ENCODE data around the gene LTBP1. TPM values are rescaled to one million over a fixed set of nuclear protein-coding genes. Genes with fewer than 3 reads are reported as not detected.

The LTBP1 gene
- total RNA-seq, 1 experiment from 2014 or later, result 12.5 TPM

DNA sequence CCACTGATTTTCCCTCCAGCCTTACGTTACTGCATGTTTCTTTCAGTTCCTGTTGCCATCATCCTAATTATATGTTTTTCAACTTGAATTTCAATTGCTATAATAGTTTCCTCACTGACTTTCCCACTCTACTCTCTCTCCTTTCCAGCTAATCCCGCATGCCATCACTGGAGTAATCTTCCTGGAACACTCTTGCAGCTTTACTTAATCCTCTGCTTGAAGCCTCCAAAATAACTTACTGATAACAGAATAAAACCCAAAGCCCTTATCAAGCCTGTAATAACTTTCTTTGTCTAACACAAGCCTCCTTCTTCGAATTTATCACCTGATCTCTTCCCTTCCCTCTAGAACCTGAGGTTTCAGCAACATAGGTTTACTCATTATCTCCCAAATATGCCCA is 237.3 kb downstream of the LTBP1 start:
- intact Hi-C loops (cut with micrococcal nuclease; ENCODE audit: unreplicated experiment) (no loop called here), in situ Hi-C loops (cut with HindIII; ENCODE audit: low pct_unique_long_range_greater_than_20kb, low sequenced_read_pairs) (no loop called here)
- CTCF ChIA-PET, result no interaction called here
- no peak for TF ChIP-seq TCF7L2 (IDR thresholded peaks at IDR 0.05; ENCODE audit: low read depth, low read length)
- TF ChIP-seq SIN3A (IDR thresholded peaks at IDR 0.05; ENCODE audit: borderline replicate concordance, insufficient read depth, low read depth, low read length), result no peak
- TF ChIP-seq, protein P1, sequence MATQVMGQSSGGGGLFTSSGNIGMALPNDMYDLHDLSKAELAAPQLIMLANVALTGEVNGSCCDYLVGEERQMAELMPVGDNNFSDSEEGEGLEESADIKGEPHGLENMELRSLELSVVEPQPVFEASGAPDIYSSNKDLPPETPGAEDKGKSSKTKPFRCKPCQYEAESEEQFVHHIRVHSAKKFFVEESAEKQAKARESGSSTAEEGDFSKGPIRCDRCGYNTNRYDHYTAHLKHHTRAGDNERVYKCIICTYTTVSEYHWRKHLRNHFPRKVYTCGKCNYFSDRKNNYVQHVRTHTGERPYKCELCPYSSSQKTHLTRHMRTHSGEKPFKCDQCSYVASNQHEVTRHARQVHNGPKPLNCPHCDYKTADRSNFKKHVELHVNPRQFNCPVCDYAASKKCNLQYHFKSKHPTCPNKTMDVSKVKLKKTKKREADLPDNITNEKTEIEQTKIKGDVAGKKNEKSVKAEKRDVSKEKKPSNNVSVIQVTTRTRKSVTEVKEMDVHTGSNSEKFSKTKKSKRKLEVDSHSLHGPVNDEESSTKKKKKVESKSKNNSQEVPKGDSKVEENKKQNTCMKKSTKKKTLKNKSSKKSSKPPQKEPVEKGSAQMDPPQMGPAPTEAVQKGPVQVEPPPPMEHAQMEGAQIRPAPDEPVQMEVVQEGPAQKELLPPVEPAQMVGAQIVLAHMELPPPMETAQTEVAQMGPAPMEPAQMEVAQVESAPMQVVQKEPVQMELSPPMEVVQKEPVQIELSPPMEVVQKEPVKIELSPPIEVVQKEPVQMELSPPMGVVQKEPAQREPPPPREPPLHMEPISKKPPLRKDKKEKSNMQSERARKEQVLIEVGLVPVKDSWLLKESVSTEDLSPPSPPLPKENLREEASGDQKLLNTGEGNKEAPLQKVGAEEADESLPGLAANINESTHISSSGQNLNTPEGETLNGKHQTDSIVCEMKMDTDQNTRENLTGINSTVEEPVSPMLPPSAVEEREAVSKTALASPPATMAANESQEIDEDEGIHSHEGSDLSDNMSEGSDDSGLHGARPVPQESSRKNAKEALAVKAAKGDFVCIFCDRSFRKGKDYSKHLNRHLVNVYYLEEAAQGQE (IDR thresholded peaks at IDR 0.05; ENCODE audit: insufficient read depth in 1 of 2, low read depth in 2 of 2, low read length in 1 of 2), result no peak
- TF ChIP-seq, protein P2, sequence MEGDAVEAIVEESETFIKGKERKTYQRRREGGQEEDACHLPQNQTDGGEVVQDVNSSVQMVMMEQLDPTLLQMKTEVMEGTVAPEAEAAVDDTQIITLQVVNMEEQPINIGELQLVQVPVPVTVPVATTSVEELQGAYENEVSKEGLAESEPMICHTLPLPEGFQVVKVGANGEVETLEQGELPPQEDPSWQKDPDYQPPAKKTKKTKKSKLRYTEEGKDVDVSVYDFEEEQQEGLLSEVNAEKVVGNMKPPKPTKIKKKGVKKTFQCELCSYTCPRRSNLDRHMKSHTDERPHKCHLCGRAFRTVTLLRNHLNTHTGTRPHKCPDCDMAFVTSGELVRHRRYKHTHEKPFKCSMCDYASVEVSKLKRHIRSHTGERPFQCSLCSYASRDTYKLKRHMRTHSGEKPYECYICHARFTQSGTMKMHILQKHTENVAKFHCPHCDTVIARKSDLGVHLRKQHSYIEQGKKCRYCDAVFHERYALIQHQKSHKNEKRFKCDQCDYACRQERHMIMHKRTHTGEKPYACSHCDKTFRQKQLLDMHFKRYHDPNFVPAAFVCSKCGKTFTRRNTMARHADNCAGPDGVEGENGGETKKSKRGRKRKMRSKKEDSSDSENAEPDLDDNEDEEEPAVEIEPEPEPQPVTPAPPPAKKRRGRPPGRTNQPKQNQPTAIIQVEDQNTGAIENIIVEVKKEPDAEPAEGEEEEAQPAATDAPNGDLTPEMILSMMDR (IDR thresholded peaks at IDR 0.05), result no peak
- no peak for TF ChIP-seq POLR2AphosphoS5 (IDR thresholded peaks at IDR 0.05; ENCODE audit: low read depth, low read length)
- no peaks in the 10 kb centered on the region for H3K4me1 ChIP-seq (ENCODE audit: control insufficient read depth, insufficient read depth, low read length)
- no peaks in the 10 kb centered on the region for H3K27me3 ChIP-seq (ENCODE audit: control insufficient read depth, insufficient read depth, low read length)
- no TSS peak for BruUV-seq (replicated peaks)
- ATAC-seq (no peak), DNase-seq (ENCODE audit: low read depth, low spot score) (no peak)
- H3K36me3 ChIP-seq (ENCODE audit: control insufficient read depth, insufficient read depth, low read length), result no peaks in the 10 kb centered on the region
- POLR2A ChIA-PET, result no interaction called here
- H3K4me3 ChIP-seq (ENCODE audit: low read depth in 2 of 2, low read length in 2 of 2), result no peak overlapping the region
- H3K9me3 ChIP-seq (ENCODE audit: control insufficient read depth, insufficient read depth, low read depth, low read length), result no peaks in the 10 kb centered on the region
- no peak overlapping the region for H3K27ac ChIP-seq (ENCODE audit: low read length)

DNA sequence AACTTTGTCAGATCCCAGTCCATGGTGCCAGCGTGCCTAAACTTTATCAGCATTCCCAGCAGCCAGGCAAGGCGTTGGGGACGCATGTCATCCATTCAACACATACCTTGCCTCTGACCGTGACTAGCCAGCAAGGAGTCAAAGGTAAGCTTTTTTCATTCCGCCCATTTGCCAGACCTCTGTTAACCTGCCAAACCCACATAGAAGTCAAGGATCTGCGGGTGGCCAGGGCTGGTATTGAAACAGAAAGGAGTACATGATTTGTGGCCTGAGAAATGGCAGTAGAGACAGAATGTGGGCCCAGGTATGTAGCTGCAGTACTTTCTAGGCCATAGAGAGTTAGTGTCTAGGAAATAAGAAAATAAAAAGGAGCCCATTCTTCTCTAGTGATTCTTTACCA is 240.2 kb downstream of the LTBP1 start:
- no peak for DNase-seq (ENCODE audit: low read depth, low spot score)
- ChIA-PET CTCF (no interaction called here), POLR2A (no interaction called here)
- Histone ChIP-seq H3K27ac (ENCODE audit: low read length) (no peak overlapping the region), H3K9me3 (ENCODE audit: control insufficient read depth, insufficient read depth, low read depth, low read length) (no peaks in the 10 kb centered on the region), H3K36me3 (ENCODE audit: control insufficient read depth, insufficient read depth, low read length) (no peaks in the 10 kb centered on the region), H3K4me1 (ENCODE audit: control insufficient read depth, insufficient read depth, low read length) (no peaks in the 10 kb centered on the region), H3K4me3 (ENCODE audit: low read depth in 2 of 2, low read length in 2 of 2) (no peak overlapping the region), H3K27me3 (ENCODE audit: control insufficient read depth, insufficient read depth, low read length) (no peaks in the 10 kb centered on the region)
- BruUV-seq (replicated peaks), result no TSS peak
- ATAC-seq, result no peak
- TF ChIP-seq SIN3A (IDR thresholded peaks at IDR 0.05; ENCODE audit: borderline replicate concordance, insufficient read depth, low read depth, low read length) (no peak), TCF7L2 (IDR thresholded peaks at IDR 0.05; ENCODE audit: low read depth, low read length) (no peak)
- TF ChIP-seq, protein P1 (IDR thresholded peaks at IDR 0.05; ENCODE audit: insufficient read depth in 1 of 2, low read depth in 2 of 2, low read length in 1 of 2), result no peak
- intact Hi-C loops (cut with micrococcal nuclease; ENCODE audit: unreplicated experiment), result no loop called here
- in situ Hi-C loops (cut with HindIII; ENCODE audit: low pct_unique_long_range_greater_than_20kb, low sequenced_read_pairs), result no loop called here

Measured in Panc1 (cell line).